K562 (cell line): Measurements from ENCODE around the gene VWA3A. TPM values are rescaled to one million over a fixed set of nuclear protein-coding genes. Genes with fewer than 3 reads are reported as not detected.
A peak's percentile ranks its signal among the peaks of the same experiment; 100 is the strongest.

Source experiments
- ATAC-seq: fragments of 200-7000 bp; cut with Tn5 transposase; 3 replicates; pipeline ENCODE4 v1.9.1; 2020; ENCODE audit warnings: moderate library complexity
- BruUV-seq: library from RNA; stranded (reverse); fragments of 400-500 nt; replicated peaks from 2 replicates; lab custom pipeline; 2021; lab: Mats Ljungman, UMichigan
- CTCF ChIA-PET: fragments of 300-600 bp; formaldehyde crosslinking; extraction: SDS; loops from one replicate; lab custom pipeline; 2021; ENCODE audit warnings: low intra/inter-chr PET ratio; lab: Yijun Ruan, JAX
- POLR2A ChIA-PET: fragments of 300-600, 350-650 bp; sonication (Branson Sonifier 250); formaldehyde crosslinking; extraction: SDS; loops from one replicate; lab custom pipeline; 2021; ENCODE audit warnings: antibody characterized with exemption, inconsistent platforms; lab: Yijun Ruan, JAX
- DNase-seq, 4 experiments: peaks; one replicate each; pipeline versions ENCODE4 v3.0.0 to v3.0.0-alpha.2; 2011 to 2018; ENCODE audit warnings: low spot score in 3 of 4, mixed read lengths in 3 of 4; ENCODE audit errors: extremely low read depth in 1 of 4
- FAIRE-seq: peaks from 2 replicates; lab custom pipeline; 2011; peaks lifted over from hg19 to GRCh38; lab: Jason Lieb, UNC
- H2AFZ ChIP-seq: 2 replicates; pipeline ENCODE4 v1.6.0; 2011; ENCODE audit warnings: low read depth, low read length, control low read depth, inconsistent platforms
- H3K27ac ChIP-seq: fragments of 200-600 bp; 3 replicates; pipeline ENCODE4 v1.8.0; 2011; ENCODE audit warnings: low read depth, mild to moderate bottlenecking, control low read depth, inconsistent platforms, low read length, moderate library complexity, mixed read lengths; ENCODE audit errors: extremely low read depth
- H3K27me3 ChIP-seq, 2 experiments: fragments of 300-600 bp in 1 of 2; 2 replicates in 1 of 2; 3 replicates in 1 of 2; pipeline versions ENCODE4 v1.6.0 to v1.8.0; 2011; ENCODE audit warnings: inconsistent platforms in 2 of 2, low read length in 2 of 2, mild to moderate bottlenecking in 1 of 2, mixed read lengths in 1 of 2, moderate library complexity in 1 of 2; ENCODE audit not compliant: control insufficient read depth in 2 of 2, insufficient read depth in 2 of 2
- H3K36me3 ChIP-seq: fragments of 300-600 bp; 3 replicates; pipeline ENCODE4 v1.8.0; 2011; ENCODE audit warnings: mild to moderate bottlenecking, low read length, inconsistent platforms; ENCODE audit not compliant: control insufficient read depth, insufficient read depth
- H3K4me1 ChIP-seq, 2 experiments: fragments of 200-600 bp in 1 of 2; replicated peaks in 1 of 2; 2 replicates in 1 of 2; 3 replicates in 1 of 2; pipeline versions ENCODE4 v1.5.1 to v1.8.0; 2011; ENCODE audit warnings: inconsistent platforms in 2 of 2, low read length in 2 of 2, mild to moderate bottlenecking in 1 of 2, mixed read lengths in 1 of 2, moderate library complexity in 1 of 2; ENCODE audit not compliant: control insufficient read depth in 2 of 2, insufficient read depth in 2 of 2
- H3K4me2 ChIP-seq: 2 replicates; pipeline ENCODE4 v1.6.1; 2011; ENCODE audit warnings: low read length, control low read depth, inconsistent platforms, mixed read lengths; ENCODE audit not compliant: insufficient read depth
- H3K4me3 ChIP-seq: fragments of 200-600 bp; sonication (generic), shearing (Covaris generic); 2 replicates; pipeline ENCODE4 v1.5.1; 2016; ENCODE audit warnings: control low read depth, inconsistent platforms
- H3K79me2 ChIP-seq: fragments of 200-600 bp; 3 replicates; pipeline ENCODE4 v1.8.0; 2011; ENCODE audit warnings: low read length, inconsistent platforms; ENCODE audit not compliant: control insufficient read depth, insufficient read depth
- H3K9ac ChIP-seq, 2 experiments: 2 replicates each; pipeline versions ENCODE4 v1.6.0 to v1.6.1; 2011; ENCODE audit warnings: low read depth in 2 of 2, low read length in 2 of 2, control low read depth in 1 of 2, inconsistent platforms in 1 of 2, mild to moderate bottlenecking in 1 of 2, mixed read lengths in 1 of 2; ENCODE audit not compliant: insufficient read depth in 1 of 2
- H3K9me1 ChIP-seq: one replicate; pipeline ENCODE4 v1.6.0; 2011; ENCODE audit warnings: inconsistent platforms, mild to moderate bottlenecking, low read length, moderate library complexity; ENCODE audit not compliant: control insufficient read depth, insufficient read depth
- H3K9me3 ChIP-seq: replicated peaks from 2 replicates; pipeline ENCODE4 v1.5.1; 2011; ENCODE audit warnings: low read depth, low read length, inconsistent platforms; ENCODE audit not compliant: control insufficient read depth, insufficient read depth
- H4K20me1 ChIP-seq: replicated peaks from 2 replicates; pipeline ENCODE4 v1.6.1; 2011; ENCODE audit warnings: low read length, inconsistent platforms, mixed read lengths; ENCODE audit not compliant: control insufficient read depth, insufficient read depth
- CTCFL ChIP-seq: IDR thresholded peaks from 2 replicates; pipeline ENCODE4 v1.6.1; 2011; ENCODE audit warnings: borderline replicate concordance, low read depth, mild to moderate bottlenecking, moderate library complexity, low read length; ENCODE audit not compliant: insufficient read depth, poor library complexity, severe bottlenecking
- CXXC5 ChIP-seq: fragments of 250-450 bp; sonication (Bioruptor Pico); IDR thresholded peaks from 2 replicates; pipeline ENCODE4 v1.8.0; 2022; ENCODE audit warnings: inconsistent platforms, mild to moderate bottlenecking, moderate library complexity
- EGR1 ChIP-seq: fragments of 450-650 bp; conservative IDR thresholded peaks from 2 replicates; pipeline ENCODE4 v1.6.1; 2017; ENCODE audit warnings: mild to moderate bottlenecking
- KDM1A ChIP-seq, 2 experiments: fragments of 450-650 bp; IDR thresholded peaks; 2 replicates each; pipeline ENCODE4 v1.6.1; 2016; ENCODE audit warnings: mild to moderate bottlenecking in 2 of 2
- LEF1 ChIP-seq: fragments of 450-650 bp; IDR thresholded peaks from 2 replicates; pipeline ENCODE4 v1.6.1; 2016; ENCODE audit warnings: mild to moderate bottlenecking
- MAFG ChIP-seq: fragments of 450-650 bp; conservative IDR thresholded peaks from 2 replicates; pipeline ENCODE4 v1.6.1; 2016; ENCODE audit warnings: missing genetic modification characterization, missing compliant biosample characterization
- NCOR1 ChIP-seq: fragments of 450-650 bp; IDR thresholded peaks from 2 replicates; pipeline ENCODE4 v1.6.1; 2016; ENCODE audit warnings: mild to moderate bottlenecking, moderate library complexity
- NFIC ChIP-seq: fragments of 450-650 bp; IDR thresholded peaks from 2 replicates; pipeline ENCODE4 v1.6.1; 2017; ENCODE audit warnings: mild to moderate bottlenecking, inconsistent platforms
- PKNOX1 ChIP-seq: fragments of 450-650 bp; IDR thresholded peaks from 2 replicates; pipeline ENCODE4 v1.6.1; 2016
- SMAD3 ChIP-seq: fragments of 450-650 bp; formaldehyde crosslinking; conservative IDR thresholded peaks from 2 replicates; pipeline ENCODE4 v1.4.0; 2020; ENCODE audit warnings: mild to moderate bottlenecking
- SMARCB1 ChIP-seq: IDR thresholded peaks from 2 replicates; pipeline ENCODE4 v1.6.1; 2011; ENCODE audit warnings: improper control_type of control experiment, low read depth; ENCODE audit not compliant: insufficient read length
- TAL1 ChIP-seq: fragments of 450-650 bp; IDR thresholded peaks from 2 replicates; pipeline ENCODE4 v1.6.1; 2016; ENCODE audit warnings: mild to moderate bottlenecking
- ZNF232 ChIP-seq: sonication (generic); formaldehyde crosslinking; IDR thresholded peaks from 2 replicates; pipeline ENCODE4 v1.8.0; 2022; ENCODE audit warnings: mild to moderate bottlenecking, missing genetic modification reagents
- ZNF316 ChIP-seq: fragments of 450-650 bp; IDR thresholded peaks from 2 replicates; pipeline ENCODE4 v1.6.1; 2016
- ZNF384 ChIP-seq: IDR thresholded peaks from 2 replicates; pipeline ENCODE4 v1.6.1; 2012; ENCODE audit warnings: low read depth, low read length, improper control_type of control experiment
- ZNF707 ChIP-seq: fragments of 250-450 bp; sonication (Bioruptor Pico); conservative IDR thresholded peaks from 2 replicates; pipeline ENCODE4 v1.8.0; 2022; ENCODE audit warnings: inconsistent platforms, mild to moderate bottlenecking, moderate library complexity
- WGBS: fragments of 100-300 bp; shearing (Covaris generic); methylation state at CpG from one replicate; pipeline ENCODE4 v1.1.6; 2016; ENCODE audit warnings: low coverage, mixed read lengths; ENCODE audit not compliant: insufficient coverage; ENCODE audit errors: missing lambda C conversion rate; 5-methylcytosine and 5-hydroxymethylcytosine counted together
- in situ Hi-C: fragments of 300-500 bp; cut with MboI; formaldehyde crosslinking; loops from 4 replicates; pipeline ENCODE4 v1.15.0; 2018; ENCODE audit warnings: inconsistent platforms, mixed read lengths
- intact Hi-C: fragments of 100-400 bp; cut with micrococcal nuclease; formaldehyde crosslinking; loops from 2 replicates; pipeline ENCODE4 v1.14.2; 2022
- polyA plus RNA-seq, 8 experiments: library from polyadenylated mRNA; depleted of rRNA in 4 of 8; stranded (reverse) in 5 of 8; unstranded in 3 of 8; fragments of >200 nt; fragmentation: Nextera tagmentation in 2 of 8; fragmentation: Illumina TruSeq in 1 of 8; extraction: Ambion mirVana in 2 of 8; extraction: Trizol in 1 of 8; gene quantifications; 2 replicates each; pipeline versions ENCODE4 v1.2.1 to v1.2.3, GENCODE V29; 2011 to 2014; ENCODE audit warnings: inconsistent platforms in 1 of 8, missing spikeins in 1 of 8
- total RNA-seq, 7 experiments: library from RNA; depleted of rRNA in 6 of 7; stranded (reverse); fragments of >200 nt in 6 of 7; fragmentation: Illumina TruSeq in 2 of 7; extraction: Trizol in 2 of 7; gene quantifications; 2 replicates each; pipeline versions ENCODE4 v1.2.1 to v1.2.3, GENCODE V29; 2011 to 2021; ENCODE audit warnings: low replicate concordance in 1 of 7

Gene VWA3A
- total and polyA plus RNA-seq, 9 of the 15 experiments (the other 6 are each of a cell fraction or from before 2014, with no cell fraction given): not detected

GRCh38 chr16:22052980-22053379 lies 39.4 kb upstream of the VWA3A start:
- no peak for ATAC-seq
- Histone ChIP-seq H3K27ac (no peak overlapping the region), H2AFZ (no peak overlapping the region), H3K9ac (no peak overlapping the region), H3K4me1 (peaks cover 0 to 5% of the 10 kb centered on the region in 2 experiments; a peak in 3 of 5 replicates), H3K4me3 (no peak overlapping the region), H3K9me3 (no peaks in the 10 kb centered on the region), H3K79me2 (no peaks in the 10 kb centered on the region), H3K9me1 (no peaks in the 10 kb centered on the region), H3K36me3 (no peaks in the 10 kb centered on the region; the same call in 2 of the 3 replicates), H3K27me3 (no peaks in the 10 kb centered on the region), H4K20me1 (no peaks in the 10 kb centered on the region), H3K4me2 (no peak overlapping the region)
- CTCF ChIA-PET: no interaction called here
- whole genome bisulfite sequencing: 21% methylated on average over 5 of the region's 6 CpGs
- POLR2A ChIA-PET: no interaction called here
- no peak for FAIRE-seq
- TF ChIP-seq SMARCB1 (no peak), EGR1 (peak; percentile 26), CXXC5 (CRISPR knock-in tag) (no peak), ZNF384 (peak; percentile 48), NFIC (peak; percentile 82)
- intact Hi-C loops: no loop called here
- in situ Hi-C loops: no loop called here
- BruUV-seq: no TSS peak
- DNase-seq: peak in 1 of 4 experiments; percentile 61

- no peak for DNase-seq
- CTCF ChIA-PET: no interaction called here
- no peaks in the 10 kb centered on the region; the same call in 2 of the 3 replicates for H3K36me3 ChIP-seq
- H3K9ac ChIP-seq: no peak overlapping the region
- H3K9me3 ChIP-seq: no peaks in the 10 kb centered on the region
- no peaks in the 10 kb centered on the region for H3K79me2 ChIP-seq
- ATAC-seq: no peak
- intact Hi-C loops: loop anchor here (2.0 kb wide), 1 partner anchor 23 kb away; no protein-coding TSS in a partner anchor
- H3K27ac ChIP-seq: no peak overlapping the region
- WGBS: 71% methylated on average over 4 of the region's 4 CpGs
- POLR2A ChIA-PET: interaction anchor here (0.6 kb wide), 1 partner anchor 115 kb away, joined by 4 read pairs; no protein-coding TSS in a partner anchor
- no peaks in the 10 kb centered on the region for H3K9me1 ChIP-seq
- no peaks in the 10 kb centered on the region for H4K20me1 ChIP-seq
- FAIRE-seq: no peak
- in situ Hi-C loops: no loop called here
- peaks cover 0 to 5% of the 10 kb centered on the region in 2 experiments; a peak in 3 of 5 replicates for H3K4me1 ChIP-seq
- no peaks in the 10 kb centered on the region for H3K27me3 ChIP-seq
- H3K4me2 ChIP-seq: no peak overlapping the region
- no peak overlapping the region for H3K4me3 ChIP-seq
- BruUV-seq: no TSS peak
- H2AFZ ChIP-seq: no peak overlapping the region
- TF ChIP-seq ZNF316 (peak; percentile 38; the same call in 1 of the 2 replicates), TAL1 (no peak), ZNF232 (CRISPR knock-in tag) (no peak), MAFG (tag) (peak; percentile 49; the same call in 1 of the 2 replicates), ZNF707 (no peak), KDM1A (IDR thresholded peaks at IDR 0.05) (no peak), LEF1 (no peak), CTCFL (no peak), SMAD3 (no peak), PKNOX1 (peak; percentile 87), NCOR1 (no peak)
Measured at GRCh38 chr16:22053921-22054341, 38.4 kb upstream of the VWA3A start.
